Activated T-helper 9 cell treated with anti-CD3 and anti-CD28 coated beads, Interleukin-2, amount 50 U/mL, for 16 hours (primary cell): ENCODE data around the gene FYCO1.

Source experiments
- DNase-seq: peaks from one replicate; pipeline ENCODE4 v3.0.0-alpha.2; 2020; ENCODE audit warnings: low read depth

Gene FYCO1

GRCh38 chr3:45942051-45942825 is 53.4 kb downstream of the FYCO1 start:
- no peak for DNase-seq

GRCh38 chr3:45940781-45941365 is 54.8 kb downstream of the FYCO1 start:
- DNase-seq = no peak

- no peak for DNase-seq
Observed at GRCh38 chr3:45940004-45940780, 55.4 kb downstream of the FYCO1 start.

GRCh38 chr3:45939341-45939771 is 56.3 kb downstream of the FYCO1 start:
- no peak for DNase-seq

- peak; percentile 77 for DNase-seq
Observed at GRCh38 chr3:45938864-45939263, 56.8 kb downstream of the FYCO1 start.

GRCh38 chr3:45938043-45938435 is 57.6 kb downstream of the FYCO1 start:
- DNase-seq = no peak

- no peak for DNase-seq
Observed at GRCh38 chr3:45937206-45938042, 58.2 kb downstream of the FYCO1 start.

- DNase-seq = no peak
Observed at GRCh38 chr3:45936261-45936660, 59.4 kb downstream of the FYCO1 start.

GRCh38 chr3:45933591-45933990 is 62.0 kb downstream of the FYCO1 start:
- no peak for DNase-seq

- DNase-seq = no peak
Observed at GRCh38 chr3:45932112-45932511, 63.5 kb downstream of the FYCO1 start.

- DNase-seq = no peak
Observed at GRCh38 chr3:45931496-45931895, 64.1 kb downstream of the FYCO1 start.

- peak; percentile 50 for DNase-seq
Observed at GRCh38 chr3:45929042-45929679, 66.5 kb downstream of the FYCO1 start.

GRCh38 chr3:45927881-45928280 is 67.7 kb downstream of the FYCO1 start:
- DNase-seq = no peak

GRCh38 chr3:45923755-45924154 is 71.9 kb downstream of the FYCO1 start:
- no peak for DNase-seq

GRCh38 chr3:45922950-45923590 is 72.6 kb downstream of the FYCO1 start:
- DNase-seq = no peak

GRCh38 chr3:45922039-45922326 is 73.6 kb downstream of the FYCO1 start:
- DNase-seq = no peak

- no peak for DNase-seq
Observed at GRCh38 chr3:45921158-45922038, 74.2 kb downstream of the FYCO1 start.

- DNase-seq = no peak
Observed at GRCh38 chr3:45917146-45917898, 78.3 kb downstream of the FYCO1 start.

- DNase-seq = peak; percentile 70
Observed at GRCh38 chr3:45915518-45916231, 79.9 kb downstream of the FYCO1 start.
